Measurements from ENCODE around the gene IRX4.

- TF ChIP-seq CTCF (conservative IDR thresholded peaks at IDR 0.05; ENCODE audit: low read depth, low read length) (no peak), POLR2A (IDR thresholded peaks at IDR 0.05; ENCODE audit: low read depth, low read length) (no peak), BHLHE40 (IDR thresholded peaks at IDR 0.05; ENCODE audit: low read depth, low read length) (no peak), RCOR1 (IDR thresholded peaks at IDR 0.05; ENCODE audit: insufficient replicate concordance, low read length) (no peak), FOS (IDR thresholded peaks at IDR 0.05; ENCODE audit: low read depth, low read length) (no peak), MAFK (IDR thresholded peaks at IDR 0.05; ENCODE audit: low read depth, low read length) (no peak), ELK1 (IDR thresholded peaks at IDR 0.05; ENCODE audit: borderline replicate concordance, low read depth, low read length) (no peak)
These were observed 16.8 kb downstream of the IRX4 start for GRCh38 chr5:1865948-1866347.
